Prostate gland (tissue), 2 donors: Measurements from ENCODE around the gene CROCC2. TPM values are rescaled to one million over a fixed set of nuclear protein-coding genes. Genes with fewer than 3 reads are reported as not detected.

Experiments used
- DNase-seq: peaks from one replicate; pipeline ENCODE4 v3.0.0-alpha.2; 2019; ENCODE audit warnings: low spot score
- H3K27ac ChIP-seq, 2 donors: fragments of 200-600 bp; sonication (generic); 2 replicates each; pipeline ENCODE4 v1.5.1; 2017 to 2019
- H3K27me3 ChIP-seq: fragments of 200-600 bp; sonication (generic); replicated peaks from 2 replicates; pipeline ENCODE4 v1.5.1; 2019; ENCODE audit not compliant: insufficient read depth
- H3K36me3 ChIP-seq, 2 donors: fragments of 200-600 bp; sonication (generic); 1 replicate in 1 of 2; 2 replicates in 1 of 2; pipeline versions ENCODE4 v1.5.1 to v1.8.1; 2017 to 2019
- H3K4me1 ChIP-seq: fragments of 200-600 bp; sonication (generic); replicated peaks from 2 replicates; pipeline ENCODE4 v1.5.1; 2019
- H3K4me3 ChIP-seq, 2 donors: fragments of 200-600 bp; sonication (generic); 2 replicates each; pipeline ENCODE4 v1.5.1; 2017 to 2019
- H3K9me3 ChIP-seq: fragments of 200-600 bp; sonication (generic); 2 replicates; pipeline ENCODE4 v1.5.1; 2017
- CTCF ChIP-seq, 4 experiments: fragments of 200-600 bp in 2 of 4; fragments of 450-650 bp in 2 of 4; sonication (generic) in 2 of 4; IDR thresholded peaks; 1 replicate in 3 of 4; 2 replicates in 1 of 4; pipeline ENCODE4 v1.5.1; 2016 to 2019; ENCODE audit warnings: antibody characterized with exemption in 4 of 4, mild to moderate bottlenecking in 2 of 4, moderate library complexity in 2 of 4
- POLR2A ChIP-seq: fragments of 450-650 bp; IDR thresholded peaks from one replicate; pipeline ENCODE4 v1.6.1; 2016; ENCODE audit warnings: antibody characterized with exemption, mild to moderate bottlenecking
- POLR2AphosphoS5 ChIP-seq: sonication (generic); formaldehyde crosslinking; IDR thresholded peaks from one replicate; pipeline ENCODE4 v1.6.1; 2017; ENCODE audit warnings: antibody characterized with exemption
- WGBS: methylation state at CpG from one replicate; pipeline ENCODE4 v1.1.5; 2018; 5-methylcytosine and 5-hydroxymethylcytosine counted together
- intact Hi-C: fragments of 100-400 bp; cut with DNase I; formaldehyde crosslinking; loops from one replicate; pipeline ENCODE4 v1.14.2; 2022
- total RNA-seq, 2 donors: library from RNA; depleted of rRNA; stranded (reverse); fragments of >200 nt; gene quantifications; one replicate each; pipeline ENCODE4 v1.1.0, GENCODE V29; 2016

Gene CROCC2
- total RNA-seq, 2 donors from 2014 or later = 0.23 TPM; not detected in 1

GRCh38 chr2:240872317-240873097 is 33.6 kb upstream of the CROCC2 start:
- TF ChIP-seq POLR2AphosphoS5 (no peak), POLR2A (no peak), CTCF (IDR thresholded peaks at IDR 0.05) (no peak)
- intact Hi-C loops = no loop called here
- WGBS = 86% methylated on average over 14 of the region's 17 CpGs
- no peaks in the 10 kb centered on the region for H3K9me3 ChIP-seq
- no peaks in the 10 kb centered on the region for H3K4me1 ChIP-seq
- DNase-seq = no peak
- H3K27ac ChIP-seq = no peak overlapping the region
- no peaks in the 10 kb centered on the region for H3K36me3 ChIP-seq
- no peak overlapping the region for H3K4me3 ChIP-seq
- no peaks in the 10 kb centered on the region for H3K27me3 ChIP-seq

DNA sequence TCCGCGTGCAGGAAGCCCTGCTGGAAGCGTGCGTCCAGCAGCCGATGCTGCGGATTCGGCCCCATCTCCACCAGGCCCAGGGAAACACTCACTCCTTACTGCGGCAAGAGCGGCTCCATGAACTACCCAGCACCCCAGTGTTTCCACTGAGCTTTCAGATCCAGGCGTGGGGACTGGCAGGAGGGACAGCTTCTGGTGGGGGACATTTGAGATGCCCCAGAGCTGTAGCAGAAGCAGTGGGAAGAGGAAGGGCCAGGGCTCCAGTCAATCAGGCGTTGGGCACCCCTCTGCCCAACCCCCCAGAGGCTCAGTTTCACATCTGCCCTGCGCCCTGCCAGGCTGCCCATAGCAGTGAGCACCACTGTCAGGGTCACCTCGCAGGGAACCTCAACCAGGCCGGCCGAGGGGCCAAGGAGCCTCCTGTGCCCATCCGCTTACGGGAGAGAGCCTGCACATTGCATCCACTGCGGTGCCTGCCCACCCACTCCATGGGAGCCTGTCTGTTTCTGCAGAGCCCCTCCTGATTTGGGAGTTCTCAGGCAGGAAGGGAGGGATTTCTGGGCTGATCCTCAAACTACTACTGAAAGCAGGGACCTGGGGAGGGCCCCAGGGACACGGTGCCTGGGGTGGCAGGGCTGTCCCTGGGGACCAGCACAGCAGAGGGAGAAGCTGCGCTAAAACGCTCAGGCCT is 32.9 kb upstream of the CROCC2 start:
- Histone ChIP-seq H3K27ac (no peak overlapping the region), H3K4me3 (no peak overlapping the region), H3K36me3 (no peaks in the 10 kb centered on the region), H3K27me3 (no peaks in the 10 kb centered on the region), H3K4me1 (no peaks in the 10 kb centered on the region), H3K9me3 (no peaks in the 10 kb centered on the region)
- no peak for DNase-seq
- intact Hi-C loops = no loop called here
- 86% methylated on average over 21 of the region's 21 CpGs for WGBS
- TF ChIP-seq POLR2A = no peak

GRCh38 chr2:240873805-240874714 is 32.1 kb upstream of the CROCC2 start:
- Histone ChIP-seq H3K4me3 (no peak overlapping the region), H3K27ac (no peak overlapping the region), H3K9me3 (no peaks in the 10 kb centered on the region), H3K4me1 (no peaks in the 10 kb centered on the region), H3K27me3 (no peaks in the 10 kb centered on the region), H3K36me3 (no peaks in the 10 kb centered on the region)
- WGBS = 79% methylated on average over 33 of the region's 33 CpGs
- intact Hi-C loops = no loop called here
- TF ChIP-seq POLR2A (no peak), POLR2AphosphoS5 (no peak), CTCF (IDR thresholded peaks at IDR 0.05) (no peak)
- DNase-seq = no peak

DNA sequence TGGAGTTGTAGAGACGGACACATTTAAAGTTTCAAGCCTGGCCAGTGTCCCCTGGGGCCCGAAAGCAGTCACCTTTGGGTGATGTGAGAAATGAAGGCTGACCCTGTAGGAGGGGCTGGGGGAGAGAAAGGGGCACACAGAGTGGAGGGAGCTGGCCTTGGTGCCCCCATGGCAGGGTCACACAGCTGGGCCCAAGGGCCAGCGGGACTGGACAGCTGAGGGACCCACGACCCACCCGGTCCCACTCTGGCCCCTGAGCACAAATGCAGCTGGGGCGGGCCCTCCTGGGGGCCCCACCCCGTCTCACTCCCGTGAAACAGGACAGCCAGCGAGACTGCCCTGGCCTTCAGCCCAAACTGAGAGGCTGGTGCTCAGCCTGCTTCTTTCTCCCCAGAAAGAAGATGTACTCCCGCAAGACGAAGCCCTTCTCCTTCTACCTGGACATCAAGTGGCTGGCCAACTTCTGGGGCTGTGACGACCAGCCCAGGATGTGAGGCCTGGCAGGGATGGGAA is 31.4 kb upstream of the CROCC2 start:
- TF ChIP-seq POLR2AphosphoS5 (no peak), CTCF (IDR thresholded peaks at IDR 0.05) (no peak), POLR2A (no peak)
- intact Hi-C loops = no loop called here
- WGBS = 91% methylated on average over 12 of the region's 12 CpGs

More for the DNA sequence above, 31.4 kb upstream of the CROCC2 start:
- Histone ChIP-seq H3K27ac (no peak overlapping the region), H3K36me3 (no peaks in the 10 kb centered on the region), H3K4me1 (no peaks in the 10 kb centered on the region), H3K27me3 (no peaks in the 10 kb centered on the region), H3K4me3 (no peak overlapping the region), H3K9me3 (no peaks in the 10 kb centered on the region)
- DNase-seq = no peak
